ENCODE results near the gene CFAP300. TPM values are rescaled to one million over a fixed set of nuclear protein-coding genes. Genes with fewer than 3 reads are reported as not detected.
A peak's percentile ranks its signal among the peaks of the same experiment; 100 is the strongest.

The CFAP300 gene
- total RNA-seq, 1 experiment from 2014 or later, result 1.7 TPM

- no peak overlapping the region for H3K4ac ChIP-seq (ENCODE audit: low read depth, low read length)
- peak overlapping the region; percentile 91 to 95 for H3K4me3 Mint-ChIP-seq
- peak overlapping the region; percentile 85 for H3K4me2 ChIP-seq (ENCODE audit: insufficient read depth, insufficient read length, low read length)
- WGBS (ENCODE audit: extremely low coverage, insufficient read length, low lambda C conversion rate), result no CpG with 5 or more reads among the region's 3 CpGs
- no peaks in the 10 kb centered on the region; the same call in none of the 2 replicates for H3K27me3 Mint-ChIP-seq (ENCODE audit: low read depth)
- H3K27ac ChIP-seq (ENCODE audit: insufficient read length, low read depth, low read length), result no peak overlapping the region
- H3K9me3 Mint-ChIP-seq, result peaks cover 0 to 3% of the 10 kb centered on the region in 2 experiments; a peak in 2 of 5 replicates
- no peak overlapping the region for H4K91ac ChIP-seq (ENCODE audit: insufficient read length, low read depth, low read length)
- no peak overlapping the region for H3K23ac ChIP-seq (ENCODE audit: insufficient read length, low read depth, low read length)
- H3K27me3 ChIP-seq (ENCODE audit: insufficient read depth, low read length), result no peaks in the 10 kb centered on the region
- H2BK12ac ChIP-seq (ENCODE audit: insufficient read length, low read depth, low read length), result no peak overlapping the region
- peaks cover 12% of the 10 kb centered on the region for H3K23me2 ChIP-seq (ENCODE audit: insufficient read length, low read depth, low read length, poor library complexity, severe bottlenecking)
- TF ChIP-seq CTCF (conservative IDR thresholded peaks at IDR 0.05), result no peak
- no peak overlapping the region for H2BK15ac ChIP-seq (ENCODE audit: low read depth, low read length)
- H2AFZ ChIP-seq (ENCODE audit: low read length), result no peak overlapping the region
- H3K56ac ChIP-seq (ENCODE audit: insufficient read length, low read depth, low read length), result no peak overlapping the region
- H3K14ac ChIP-seq (ENCODE audit: insufficient read depth, low read length), result no peak overlapping the region
- peaks cover 4% of the 10 kb centered on the region; the same call in 1 of the 2 replicates for H3K79me2 ChIP-seq (ENCODE audit: insufficient read depth, low read length)
- H3T11ph ChIP-seq (ENCODE audit: low read length), result no peak overlapping the region
- H3K9me3 ChIP-seq (ENCODE audit: control insufficient read depth, low read depth, low read length), result no peaks in the 10 kb centered on the region
- H2BK5ac ChIP-seq (ENCODE audit: insufficient read length, low read length), result no peak overlapping the region
- no peak overlapping the region; a peak in 1 of 7 replicates for H3K27ac Mint-ChIP-seq
- peaks cover 1% of the 10 kb centered on the region; the same call in 1 of the 2 replicates for H3K4me1 ChIP-seq (ENCODE audit: insufficient read depth, low read length)
- H4K20me1 ChIP-seq (ENCODE audit: control insufficient read depth, insufficient read depth, insufficient read length), result no peaks in the 10 kb centered on the region
- no peak overlapping the region for H2BK20ac ChIP-seq (ENCODE audit: low read depth, low read length, poor library complexity, severe bottlenecking)
- no peak overlapping the region for H2AK5ac ChIP-seq (ENCODE audit: insufficient read length, low read length)
- H3K18ac ChIP-seq (ENCODE audit: insufficient read length, low read depth, low read length), result no peak overlapping the region
- no peak overlapping the region for H3K9ac ChIP-seq (ENCODE audit: extremely low read depth, insufficient read length, low read length)
- H3K79me1 ChIP-seq (ENCODE audit: insufficient read depth, low read depth, low read length, poor library complexity, severe bottlenecking), result no peaks in the 10 kb centered on the region
- H4K8ac ChIP-seq (replicated peaks; ENCODE audit: insufficient read length, low read depth, low read length), result no peak overlapping the region
- H4K5ac ChIP-seq (ENCODE audit: insufficient read length, low read depth, low read length), result no peak overlapping the region
- no peak overlapping the region for H2BK120ac ChIP-seq (ENCODE audit: low read depth, low read length, poor library complexity, severe bottlenecking)
- H3K36me3 Mint-ChIP-seq (ENCODE audit: insufficient read depth in 1 of 3, low read depth in 3 of 3), result peaks cover 0 to 8% (median under 1%) of the 10 kb centered on the region in 3 experiments; a peak in 3 of 7 replicates
- peaks cover 22% of the 10 kb centered on the region in 2 experiments for H3K4me1 Mint-ChIP-seq
- no peak for DNase-seq
Measured at GRCh38 chr11:102108734-102109440, 61.6 kb downstream of the CFAP300 start.
